ENCODE results near the gene DPP3. TPM values are rescaled to one million over a fixed set of nuclear protein-coding genes. Genes with fewer than 3 reads are reported as not detected.
"Not testable (repeated sequence)": the region's sequence is repeated elsewhere in the genome, so short reads cannot be mapped to it uniquely, and the experiment has no call there.

DPP3 gene
- total and polyA plus RNA-seq, 7 experiments from 2014 or later = 15.8 to 75.7 (median 19.4) TPM

DNA sequence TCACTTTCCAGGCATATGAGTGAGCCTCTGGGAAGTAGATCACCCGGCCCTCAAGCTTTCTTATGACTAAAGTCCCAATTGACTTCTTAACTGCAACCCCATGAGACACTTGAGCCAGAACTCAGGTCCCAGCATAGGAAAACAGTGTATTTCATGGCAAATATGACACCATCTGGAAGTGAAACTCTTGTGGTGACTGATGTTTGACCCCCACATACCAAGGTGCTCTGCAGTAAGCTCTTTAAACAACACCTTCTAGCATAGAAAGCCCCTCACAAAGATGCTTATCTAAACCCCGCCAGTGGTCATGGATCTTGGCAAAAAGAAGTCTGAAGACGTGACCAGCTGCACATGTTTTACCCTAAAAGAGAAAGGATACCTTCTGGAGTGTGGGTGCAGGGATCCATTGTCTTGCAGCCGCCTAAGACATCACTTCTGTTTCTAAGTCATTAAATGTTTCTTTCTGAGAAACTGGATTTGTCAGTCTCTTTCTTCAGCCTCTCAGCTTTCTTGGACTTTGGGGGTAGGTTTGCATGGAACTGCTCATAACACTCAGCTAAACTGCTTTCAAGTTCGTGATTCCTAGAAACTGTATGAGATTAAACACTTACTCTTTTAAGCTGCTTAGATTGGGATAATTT lies 21.0 kb upstream of the DPP3 start:
- Mint-ChIP-seq H3K9me3 (peaks cover 0 to 7% (median 0%) of the 10 kb centered on the region in 11 donors), H3K27ac (no peak overlapping the region), H3K4me1 (peaks cover 6 to 34% (median 12%) of the 10 kb centered on the region in 7 donors), H3K4me3 (no peak overlapping the region), H3K36me3 (peaks cover 0 to 17% (median 0%) of the 10 kb centered on the region in 5 donors), H3K27me3 (no peaks in the 10 kb centered on the region)
- Histone ChIP-seq H3K27ac (ENCODE audit: low read depth, low read length) (no peak overlapping the region), H3K36me3 (ENCODE audit: control insufficient read depth in 2 of 3, insufficient read depth in 3 of 3, low read length in 3 of 3) (no peaks in the 10 kb centered on the region), H3K27me3 (ENCODE audit: control insufficient read depth in 2 of 2, insufficient read depth in 2 of 2, low read length in 2 of 2) (no peaks in the 10 kb centered on the region), H3K4me1 (ENCODE audit: control insufficient read depth in 2 of 2, insufficient read depth in 2 of 2, low read length in 2 of 2) (peaks cover 0 to 5% of the 10 kb centered on the region in 2 donors), H3K4me3 (ENCODE audit: low read length) (no peak overlapping the region), H3K9me3 (ENCODE audit: control insufficient read depth in 2 of 3, low read length in 3 of 3) (no peaks in the 10 kb centered on the region)
- no peak for ATAC-seq
- no peak for DNase-seq
- ChIA-PET POLR2A (no interaction called here), CTCF (interaction anchor here (1.0 to 1.2 kb wide), 2 partner anchors 10 to 52 kb away, joined by 3 read pairs; no protein-coding TSS in a partner anchor)
- intact Hi-C loops (cut with micrococcal nuclease) = no loop called here

DNA sequence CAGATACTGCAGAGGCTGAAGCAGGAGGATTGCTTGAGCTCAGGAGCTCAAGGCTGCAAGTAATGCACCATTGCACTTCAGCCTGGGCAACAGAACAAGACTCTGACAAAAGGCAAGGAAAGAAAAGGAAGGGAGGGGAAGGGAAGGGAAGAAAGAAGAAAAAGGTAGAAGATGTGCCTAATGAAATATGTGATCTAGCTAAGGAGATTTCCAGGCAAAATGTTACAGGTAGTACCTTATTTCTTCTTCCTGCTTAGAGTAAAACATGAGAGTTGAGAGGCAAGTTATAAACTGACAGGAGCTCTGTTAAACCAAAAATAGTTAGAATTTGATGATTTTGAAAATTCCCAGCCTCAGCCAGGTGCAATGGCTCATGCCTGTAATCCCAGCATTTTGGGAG lies 18.2 kb upstream of the DPP3 start:
- H3K27ac ChIP-seq (ENCODE audit: low read depth, low read length) = no peak overlapping the region
- H3K4me3 ChIP-seq (ENCODE audit: low read length) = no peak overlapping the region
- H3K9me3 Mint-ChIP-seq = peaks cover 0 to 7% (median 0%) of the 10 kb centered on the region in 11 donors
- no peaks in the 10 kb centered on the region for H3K36me3 ChIP-seq (ENCODE audit: control insufficient read depth in 2 of 3, insufficient read depth in 3 of 3, low read length in 3 of 3)
- H3K27ac Mint-ChIP-seq = no peak overlapping the region
- ChIA-PET POLR2A (no interaction called here), CTCF (interaction anchor here (0.6 kb wide), 1 partner anchor 99 kb away, joined by 3 read pairs; no protein-coding TSS in a partner anchor)
- H3K27me3 ChIP-seq (ENCODE audit: control insufficient read depth in 2 of 2, insufficient read depth in 2 of 2, low read length in 2 of 2) = no peaks in the 10 kb centered on the region
- H3K27me3 Mint-ChIP-seq = no peaks in the 10 kb centered on the region
- H3K4me1 Mint-ChIP-seq = peaks cover 5 to 37% (median 11%) of the 10 kb centered on the region in 7 donors
- H3K9me3 ChIP-seq (ENCODE audit: control insufficient read depth in 2 of 3, low read length in 3 of 3) = no peaks in the 10 kb centered on the region
- H3K4me3 Mint-ChIP-seq = no peak overlapping the region
- peaks cover 0 to 17% (median 0%) of the 10 kb centered on the region in 5 donors for H3K36me3 Mint-ChIP-seq
- no peak for DNase-seq
- H3K4me1 ChIP-seq (ENCODE audit: control insufficient read depth in 2 of 2, insufficient read depth in 2 of 2, low read length in 2 of 2) = no peaks in the 10 kb centered on the region
- no peak for ATAC-seq
- intact Hi-C loops (cut with micrococcal nuclease) = no loop called here

DNA sequence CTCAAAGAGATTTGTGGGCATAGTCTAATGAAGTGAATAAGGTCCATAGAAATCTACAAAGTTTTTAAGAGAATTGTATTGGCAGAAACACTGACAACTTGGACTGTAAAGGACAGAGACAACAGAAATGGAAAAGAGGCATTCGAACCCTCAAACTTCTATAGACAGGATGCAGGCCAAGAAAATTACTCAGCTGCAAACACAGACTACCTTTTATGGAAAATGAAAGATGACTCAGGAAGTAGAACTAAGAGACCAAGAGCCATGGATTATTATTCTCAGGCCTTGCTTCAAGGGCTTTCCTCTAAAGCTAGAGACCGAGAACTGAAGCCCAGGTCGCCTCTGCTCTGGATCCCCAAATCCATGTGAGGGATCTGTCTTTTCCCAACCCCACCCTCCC lies 17.3 kb upstream of the DPP3 start:
- no peaks in the 10 kb centered on the region for H3K27me3 ChIP-seq (ENCODE audit: control insufficient read depth in 2 of 2, insufficient read depth in 2 of 2, low read length in 2 of 2)
- H3K27ac Mint-ChIP-seq = peak overlapping the region in 1 of 9 donors; percentile 60
- H3K4me1 Mint-ChIP-seq = peaks cover 5 to 41% (median 19%) of the 10 kb centered on the region in 7 donors
- H3K36me3 Mint-ChIP-seq = peaks cover 0 to 17% (median 0%) of the 10 kb centered on the region in 5 donors
- ATAC-seq (no peak), DNase-seq (no peak)
- H3K9me3 Mint-ChIP-seq = peaks cover 0 to 7% (median 0%) of the 10 kb centered on the region in 11 donors
- no peaks in the 10 kb centered on the region for H3K9me3 ChIP-seq (ENCODE audit: control insufficient read depth in 2 of 3, low read length in 3 of 3)
- no peaks in the 10 kb centered on the region for H3K27me3 Mint-ChIP-seq
- H3K4me1 ChIP-seq (ENCODE audit: control insufficient read depth in 2 of 2, insufficient read depth in 2 of 2, low read length in 2 of 2) = peaks cover 6 to 8% of the 10 kb centered on the region in 2 donors
- H3K36me3 ChIP-seq (ENCODE audit: control insufficient read depth in 2 of 3, insufficient read depth in 3 of 3, low read length in 3 of 3) = no peaks in the 10 kb centered on the region
- no peak overlapping the region for H3K27ac ChIP-seq (ENCODE audit: low read depth, low read length)
- H3K4me3 Mint-ChIP-seq = no peak overlapping the region
- no peak overlapping the region for H3K4me3 ChIP-seq (ENCODE audit: low read length)
- ChIA-PET CTCF (no interaction called here), POLR2A (interaction anchor here (0.6 kb wide), 1 partner anchor 18 kb away, joined by 3 read pairs; no protein-coding TSS in a partner anchor)
- intact Hi-C loops (cut with micrococcal nuclease) = no loop called here

DNA sequence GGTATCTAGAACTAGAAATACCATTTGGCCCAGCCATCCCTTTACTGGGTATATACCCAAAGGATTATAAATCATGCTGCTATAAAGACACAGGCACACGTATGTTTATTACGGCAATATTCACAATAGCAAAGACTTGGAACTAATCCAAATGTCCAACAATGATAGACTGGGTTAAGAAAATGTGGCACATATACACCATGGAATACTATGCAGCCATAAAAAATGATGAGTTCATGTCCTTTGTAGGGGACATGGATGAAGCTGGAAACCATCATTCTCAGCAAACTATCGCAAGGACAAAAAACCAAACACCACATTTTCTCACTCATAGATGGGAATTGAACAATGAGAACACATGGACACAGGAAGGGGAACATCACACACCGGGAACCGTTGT lies 16.1 kb upstream of the DPP3 start:
- H3K36me3 Mint-ChIP-seq = peaks cover 0 to 17% (median 0%) of the 10 kb centered on the region in 5 donors
- intact Hi-C loops (cut with micrococcal nuclease); H3K4me3 ChIP-seq (ENCODE audit: low read length); H3K36me3 ChIP-seq (ENCODE audit: control insufficient read depth in 2 of 3, insufficient read depth in 3 of 3, low read length in 3 of 3); CTCF ChIA-PET; H3K9me3 Mint-ChIP-seq; DNase-seq; H3K27ac ChIP-seq (ENCODE audit: low read depth, low read length); H3K27me3 ChIP-seq (ENCODE audit: control insufficient read depth in 2 of 2, insufficient read depth in 2 of 2, low read length in 2 of 2); H3K4me3 Mint-ChIP-seq; H3K27me3 Mint-ChIP-seq; H3K9me3 ChIP-seq (ENCODE audit: control insufficient read depth in 2 of 3, low read length in 3 of 3); ATAC-seq: not testable (repeated sequence)
- peaks cover 8 to 10% of the 10 kb centered on the region in 2 donors for H3K4me1 ChIP-seq (ENCODE audit: control insufficient read depth in 2 of 2, insufficient read depth in 2 of 2, low read length in 2 of 2)
- POLR2A ChIA-PET = interaction anchor here (0.7 to 1.3 kb wide), 2 partner anchors 92 to 785 kb away, joined by 3 to 4 read pairs; partner anchors contain the start of gene SLC29A2
- H3K4me1 Mint-ChIP-seq = peaks cover 5 to 43% (median 25%) of the 10 kb centered on the region in 7 donors
- H3K27ac Mint-ChIP-seq = peak overlapping the region in 1 of 9 donors; percentile 48

DNA sequence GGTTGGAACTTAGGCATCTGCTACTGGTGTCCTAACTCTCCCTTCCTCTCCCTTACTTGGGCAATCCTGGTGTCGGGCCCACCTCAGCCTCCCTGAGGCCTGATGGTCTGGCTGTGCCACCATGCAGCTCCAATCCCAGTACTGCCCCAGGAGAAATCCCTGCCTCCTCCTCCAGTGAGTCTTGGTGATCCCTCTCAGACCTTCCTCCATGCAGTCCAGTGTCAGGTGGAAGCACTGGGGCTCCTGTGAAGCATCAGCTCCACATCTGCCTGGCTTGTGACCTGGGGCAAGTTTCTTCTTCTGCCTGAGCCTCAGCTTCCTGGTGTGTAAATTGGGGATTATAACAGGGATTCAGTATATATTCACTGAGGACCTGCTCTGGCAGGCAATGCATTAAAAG lies 15.3 kb upstream of the DPP3 start:
- no peak overlapping the region for H3K4me3 ChIP-seq (ENCODE audit: low read length)
- no peak for DNase-seq
- intact Hi-C loops (cut with micrococcal nuclease) = loop anchor here (5.0 kb wide), 3 partner anchors 77 to 1342 kb away; partner anchors contain the start of gene PC (in 1 of the 2)

DNA sequence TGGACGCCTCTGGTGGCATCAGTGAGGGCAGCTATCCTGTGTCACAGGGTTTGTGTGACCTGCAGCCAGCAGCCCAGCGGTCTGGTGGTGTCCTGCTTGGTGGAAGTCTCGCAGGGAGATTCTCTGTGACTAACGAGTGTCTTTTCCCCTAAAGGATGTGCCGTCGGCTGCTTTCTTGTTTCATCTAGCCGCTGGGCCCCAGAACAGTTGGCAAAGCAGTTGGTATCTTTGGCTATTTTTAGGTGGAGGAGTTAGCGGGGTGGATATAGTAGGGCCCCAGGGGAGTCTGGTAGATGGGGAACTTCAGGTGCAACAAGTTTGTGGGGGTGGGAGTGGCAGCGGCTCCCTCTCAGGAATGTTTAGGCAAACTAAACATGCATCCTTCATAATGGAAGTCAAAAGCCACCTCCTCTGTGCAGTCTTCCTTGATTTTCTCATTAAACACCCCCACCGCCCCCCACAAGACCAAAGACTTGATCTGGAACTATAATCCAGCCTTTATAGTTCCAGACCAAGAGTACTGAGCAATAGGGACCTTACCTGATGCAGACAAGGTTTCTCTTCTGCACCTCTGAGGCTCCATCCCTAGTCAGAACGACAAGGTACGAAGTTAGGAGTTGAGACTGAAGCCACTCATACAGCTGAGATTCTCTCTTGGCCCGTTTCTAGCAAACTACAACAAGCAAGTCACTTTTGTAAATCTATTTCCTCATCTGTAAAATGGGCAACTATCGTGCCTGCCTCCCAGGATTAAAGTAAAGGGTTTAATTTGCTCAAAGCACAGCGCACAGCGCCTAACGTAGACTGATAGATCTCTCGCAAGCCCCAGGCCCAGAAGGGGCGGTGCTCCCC lies 14.6 kb upstream of the DPP3 start:
- no peak for ATAC-seq
- H3K4me1 ChIP-seq (ENCODE audit: control insufficient read depth in 2 of 2, insufficient read depth in 2 of 2, low read length in 2 of 2) = peaks cover 8 to 10% of the 10 kb centered on the region in 2 donors
- no peak for DNase-seq
- Mint-ChIP-seq H3K27me3 (no peaks in the 10 kb centered on the region), H3K27ac (peak overlapping the region; percentile 49 to 97 (median 93)), H3K4me3 (peak overlapping the region; percentile 87 to 94 (median 90)), H3K4me1 (peaks cover 5 to 39% (median 25%) of the 10 kb centered on the region in 7 donors), H3K36me3 (peaks cover 0 to 16% (median 0%) of the 10 kb centered on the region in 5 donors), H3K9me3 (peaks cover 0 to 7% (median 0%) of the 10 kb centered on the region in 11 donors)
- no peaks in the 10 kb centered on the region for H3K27me3 ChIP-seq (ENCODE audit: control insufficient read depth in 2 of 2, insufficient read depth in 2 of 2, low read length in 2 of 2)
- no peaks in the 10 kb centered on the region for H3K36me3 ChIP-seq (ENCODE audit: control insufficient read depth in 2 of 3, insufficient read depth in 3 of 3, low read length in 3 of 3)
- peak overlapping the region; percentile 87 for H3K27ac ChIP-seq (ENCODE audit: low read depth, low read length)
- peak overlapping the region; percentile 78 for H3K4me3 ChIP-seq (ENCODE audit: low read length)
- intact Hi-C loops (cut with micrococcal nuclease) = loop anchor here (1.0 to 5.0 kb wide), 15 partner anchors 15 to 1342 kb away; partner anchors contain the start of genes DPP3 (in 2 of the 2), ACTN3 (in 1 of the 2), NPAS4 (in 1 of the 2) and PC (in 1 of the 2)
- POLR2A ChIA-PET = interaction anchor here (0.8 to 4.0 kb wide), 5 partner anchors 14 to 151 kb away, joined by 3 to 42 read pairs (median 5); partner anchors contain the start of genes DPP3, MRPL11, RBM14 and SLC29A2
- H3K9me3 ChIP-seq (ENCODE audit: control insufficient read depth in 2 of 3, low read length in 3 of 3) = no peaks in the 10 kb centered on the region
- CTCF ChIA-PET = interaction anchor here (1.3 kb wide), 2 partner anchors 27 to 154 kb away, joined by 3 to 4 read pairs; partner anchors contain the start of gene MRPL11

More for the DNA sequence above, 15.3 kb upstream of the DPP3 start:
- peaks cover 5 to 37% (median 25%) of the 10 kb centered on the region in 7 donors for H3K4me1 Mint-ChIP-seq
- H3K27ac Mint-ChIP-seq = peak overlapping the region in 5 of 9 donors; percentile 16 to 95 (median 31)
- Histone ChIP-seq H3K9me3 (ENCODE audit: control insufficient read depth in 2 of 3, low read length in 3 of 3) (no peaks in the 10 kb centered on the region), H3K4me1 (ENCODE audit: control insufficient read depth in 2 of 2, insufficient read depth in 2 of 2, low read length in 2 of 2) (peaks cover 8 to 10% of the 10 kb centered on the region in 2 donors), H3K27ac (ENCODE audit: low read depth, low read length) (peak overlapping the region; percentile 37), H3K27me3 (ENCODE audit: control insufficient read depth in 2 of 2, insufficient read depth in 2 of 2, low read length in 2 of 2) (no peaks in the 10 kb centered on the region), H3K36me3 (ENCODE audit: control insufficient read depth in 2 of 3, insufficient read depth in 3 of 3, low read length in 3 of 3) (no peaks in the 10 kb centered on the region)
- peaks cover 0 to 17% (median 0%) of the 10 kb centered on the region in 5 donors for H3K36me3 Mint-ChIP-seq
- H3K9me3 Mint-ChIP-seq = peaks cover 0 to 7% (median 0%) of the 10 kb centered on the region in 11 donors
- ChIA-PET POLR2A (interaction anchor here (0.8 to 1.3 kb wide), 2 partner anchors 15 to 93 kb away, joined by 3 read pairs; partner anchors contain the start of genes DPP3 and SLC29A2), CTCF (no interaction called here)
- H3K27me3 Mint-ChIP-seq = no peaks in the 10 kb centered on the region
- peak overlapping the region in 3 of 10 donors; percentile 10 to 35 (median 19) for H3K4me3 Mint-ChIP-seq
- ATAC-seq = no peak
